ENCODE results near the gene ZNF784.

Gene ZNF784

GRCh38 chr19:55624109-55625003 lies at the start of gene ZNF784:
Gene ZNF784, minus strand, starts transcription at chr19:55624566. Its CDS starts 5 bp downstream, at chr19:55624561.
- peak; percentile 93 for DNase-seq (ENCODE audit: low spot score)

GRCh38 chr19:55673889-55674288 lies 49.5 kb upstream of the ZNF784 start:
- no peak for DNase-seq (ENCODE audit: low spot score)

GRCh38 chr19:55673465-55673864 lies 49.1 kb upstream of the ZNF784 start:
- no peak for DNase-seq (ENCODE audit: low spot score)

GRCh38 chr19:55672418-55672817 lies 48.1 kb upstream of the ZNF784 start:
- DNase-seq (ENCODE audit: low spot score) = no peak

GRCh38 chr19:55671054-55671378 lies 46.6 kb upstream of the ZNF784 start:
- no peak for DNase-seq (ENCODE audit: low spot score)

GRCh38 chr19:55670280-55671053 lies 46.1 kb upstream of the ZNF784 start:
- DNase-seq (ENCODE audit: low spot score) = no peak

- no peak for DNase-seq (ENCODE audit: low spot score)
Observed at GRCh38 chr19:55669418-55670279, 45.3 kb upstream of the ZNF784 start.

GRCh38 chr19:55668603-55669348 lies 44.4 kb upstream of the ZNF784 start:
- DNase-seq (ENCODE audit: low spot score) = no peak

- peak; percentile 75 for DNase-seq (ENCODE audit: low spot score)
Observed at GRCh38 chr19:55667958-55668357, 43.6 kb upstream of the ZNF784 start.

GRCh38 chr19:55667511-55667910 lies 43.1 kb upstream of the ZNF784 start:
- DNase-seq (ENCODE audit: low spot score) = no peak

- no peak for DNase-seq (ENCODE audit: low spot score)
Observed at GRCh38 chr19:55667006-55667381, 42.6 kb upstream of the ZNF784 start.

- DNase-seq (ENCODE audit: low spot score) = no peak
Observed at GRCh38 chr19:55666343-55667005, 42.1 kb upstream of the ZNF784 start.

- no peak for DNase-seq (ENCODE audit: low spot score)
Observed at GRCh38 chr19:55663846-55664536, 39.6 kb upstream of the ZNF784 start.

- DNase-seq (ENCODE audit: low spot score) = no peak
Observed at GRCh38 chr19:55661826-55662225, 37.5 kb upstream of the ZNF784 start.

GRCh38 chr19:55660991-55661390 lies 36.6 kb upstream of the ZNF784 start:
- DNase-seq (ENCODE audit: low spot score) = no peak

- no peak for DNase-seq (ENCODE audit: low spot score)
Observed at GRCh38 chr19:55660404-55660803, 36.0 kb upstream of the ZNF784 start.

GRCh38 chr19:55659822-55660221 lies 35.5 kb upstream of the ZNF784 start:
- no peak for DNase-seq (ENCODE audit: low spot score)

- no peak for DNase-seq (ENCODE audit: low spot score)
Observed at GRCh38 chr19:55658846-55659459, 34.6 kb upstream of the ZNF784 start.

- no peak for DNase-seq (ENCODE audit: low spot score)
Observed at GRCh38 chr19:55656988-55657747, 32.8 kb upstream of the ZNF784 start.

Data from SW480 (cell line).